Transverse colon (tissue), 4 donors: ENCODE measurements around the gene DPAGT1. TPM values are rescaled to one million over a fixed set of nuclear protein-coding genes. Genes with fewer than 3 reads are reported as not detected.
"Not testable (repeated sequence)": the region's sequence is repeated elsewhere in the genome, so short reads cannot be mapped to it uniquely, and the experiment has no call there.

Experiments used
- DNase-seq: peaks from one replicate; pipeline ENCODE4 v3.0.0-alpha.2; 2019
- H3K27ac ChIP-seq, 4 donors: fragments of 200-600 bp; sonication (generic); 2 replicates each; pipeline ENCODE4 v1.5.1; 2016 to 2018; ENCODE audit warnings: inconsistent platforms in 4 of 4
- H3K27me3 ChIP-seq: fragments of 200-600 bp; sonication (generic); 2 replicates; pipeline ENCODE4 v1.5.1; 2017; ENCODE audit warnings: inconsistent platforms
- H3K36me3 ChIP-seq, 4 donors: fragments of 200-600 bp; sonication (generic); 2 replicates each; pipeline ENCODE4 v1.5.1; 2017 to 2019; ENCODE audit warnings: inconsistent platforms in 4 of 4
- H3K4me1 ChIP-seq, 4 donors: fragments of 200-600 bp; sonication (generic); 2 replicates each; pipeline ENCODE4 v1.5.1; 2017 to 2020; ENCODE audit warnings: inconsistent platforms in 4 of 4
- H3K4me3 ChIP-seq, 4 donors: fragments of 200-600 bp; sonication (generic); 1 replicate in 1 of 4; 2 replicates in 3 of 4; pipeline versions ENCODE4 v1.5.1 to v1.6.1; 2017 to 2019; ENCODE audit warnings: inconsistent platforms in 4 of 4
- H3K9me3 ChIP-seq, 2 donors: fragments of 200-600 bp; sonication (generic); 2 replicates each; pipeline ENCODE4 v1.5.1; 2017 to 2019; ENCODE audit warnings: inconsistent platforms in 2 of 2
- CTCF ChIP-seq, 5 experiments: fragments of 200-600 bp in 3 of 5; fragments of 450-650 bp in 2 of 5; sonication (generic) in 3 of 5; IDR thresholded peaks; 1 replicate in 2 of 5; 2 replicates in 3 of 5; pipeline ENCODE4 v1.5.1; 2016 to 2017; ENCODE audit warnings: antibody characterized with exemption in 5 of 5, inconsistent platforms in 3 of 5, mild to moderate bottlenecking in 2 of 5, moderate library complexity in 1 of 5
- EP300 ChIP-seq: sonication (generic); formaldehyde crosslinking; IDR thresholded peaks from one replicate; pipeline ENCODE4 v1.6.1; 2017; ENCODE audit warnings: antibody characterized with exemption, low read depth
- POLR2A ChIP-seq: fragments of 450-650 bp; IDR thresholded peaks from one replicate; pipeline ENCODE4 v1.6.1; 2016; ENCODE audit warnings: antibody characterized with exemption, mild to moderate bottlenecking, moderate library complexity
- POLR2AphosphoS5 ChIP-seq, 3 donors: sonication (generic); formaldehyde crosslinking; IDR thresholded peaks; one replicate each; pipeline ENCODE4 v1.6.1; 2016; ENCODE audit warnings: antibody characterized with exemption in 3 of 3
- WGBS, 2 donors: methylation state at CpG; one replicate each; pipeline ENCODE4 v1.1.5; 2018; ENCODE audit warnings: low coverage in 1 of 2; 5-methylcytosine and 5-hydroxymethylcytosine counted together
- in situ Hi-C, 4 donors: fragments of 200-750 bp; cut with MboI; loops; one replicate each; pipeline versions ENCODE4 v1.15.0 to v1.15.1; 2017; ENCODE audit warnings: low sequenced_read_pairs in 3 of 4, low pct_ligation_motif_present in 1 of 4, low pct_unique_long_range_greater_than_20kb in 1 of 4
- intact Hi-C: fragments of 100-400 bp; cut with DNase I; formaldehyde crosslinking; loops from one replicate; pipeline ENCODE4 v1.15.1; 2023; ENCODE audit warnings: low total_unique reads
- total RNA-seq, 4 donors: library from RNA; depleted of rRNA; stranded (reverse); fragments of >200 nt; gene quantifications; one replicate each; pipeline ENCODE4 v1.1.0, GENCODE V29; 2016

The DPAGT1 gene
- total RNA-seq, 4 donors from 2014 or later = 4.5 to 63.9 (median 26.3) TPM

GRCh38 chr11:119067371-119068222 is 34.1 kb downstream of the DPAGT1 start, which contains the start of gene VPS11:
VPS11 (plus strand) TSS chr11:119067818; CDS start chr11:119067824, 6 bp downstream.
- in situ Hi-C loops (no loop called here), intact Hi-C loops (no loop called here)
- H3K4me3 ChIP-seq = peak within 1 kb of the TSS; percentile 80 to 99 (median 90)
- H3K27ac ChIP-seq = peak within 1 kb of the TSS; percentile 88 to 97 (median 90)
- no peaks in the 10 kb centered on the region for H3K27me3 ChIP-seq
- DNase-seq = peak; percentile 99
- 0 to 1% methylated on average over 7 to 49 of the region's 49 CpGs for WGBS, 2 donors
- TF ChIP-seq CTCF (IDR thresholded peaks at IDR 0.05) (peak in 1 of 5 experiments; percentile 4), EP300 (peak; percentile 2), POLR2AphosphoS5 (IDR thresholded peaks at IDR 0.05) (peak; percentile 80 to 89 (median 89)), POLR2A (peak; percentile 78)
- no peaks in the 10 kb centered on the region for H3K9me3 ChIP-seq
- peaks cover 14 to 35% (median 22%) of the 10 kb centered on the region in 4 donors for H3K4me1 ChIP-seq
- peaks cover 0 to 27% (median 11%) of the 10 kb centered on the region in 4 donors for H3K36me3 ChIP-seq

- in situ Hi-C loops (no loop called here), intact Hi-C loops (no loop called here)
- Histone ChIP-seq H3K4me3 (no peak overlapping the region), H3K27me3 (no peaks in the 10 kb centered on the region), H3K9me3 (no peaks in the 10 kb centered on the region), H3K36me3 (peaks cover 0 to 6% (median 0%) of the 10 kb centered on the region in 4 donors), H3K27ac (no peak overlapping the region), H3K4me1 (peaks cover 14 to 36% (median 22%) of the 10 kb centered on the region in 4 donors)
- peak; percentile 20 for DNase-seq
- TF ChIP-seq CTCF (IDR thresholded peaks at IDR 0.05) (peak in 4 of 5 experiments; percentile 12 to 25 (median 18)), EP300 (no peak)
- WGBS, 2 donors = 69 to 80% methylated on average over 1 to 4 of the region's 4 CpGs
These were observed 36.3 kb downstream of the DPAGT1 start for GRCh38 chr11:119065369-119065768.

- no peaks in the 10 kb centered on the region for H3K36me3 ChIP-seq
- 67% methylated on average over 5 of the region's 5 CpGs; no CpG with 5 or more reads in 1 of the 2 donors for WGBS, 2 donors
- no peaks in the 10 kb centered on the region for H3K9me3 ChIP-seq
- H3K4me3 ChIP-seq = no peak overlapping the region
- intact Hi-C loops = no loop called here
- no peak for TF ChIP-seq POLR2AphosphoS5 (IDR thresholded peaks at IDR 0.05)
- TF ChIP-seq EP300 = no peak
- TF ChIP-seq POLR2A = no peak
- no peak for TF ChIP-seq CTCF (IDR thresholded peaks at IDR 0.05)
- in situ Hi-C loops = no loop called here
- DNase-seq = peak; percentile 46
- no peak overlapping the region for H3K27ac ChIP-seq
- H3K4me1 ChIP-seq = peaks cover 13 to 25% (median 17%) of the 10 kb centered on the region in 4 donors
- H3K27me3 ChIP-seq = no peaks in the 10 kb centered on the region
These were observed 38.9 kb downstream of the DPAGT1 start for GRCh38 chr11:119062779-119063178.

GRCh38 chr11:119061256-119061655 is 40.4 kb downstream of the DPAGT1 start:
- in situ Hi-C loops (no loop called here), intact Hi-C loops (no loop called here)
- Histone ChIP-seq H3K36me3 (no peaks in the 10 kb centered on the region), H3K27ac (no peak overlapping the region), H3K4me3 (no peak overlapping the region), H3K4me1 (peaks cover 9 to 22% (median 15%) of the 10 kb centered on the region in 4 donors), H3K9me3 (no peaks in the 10 kb centered on the region), H3K27me3 (no peaks in the 10 kb centered on the region)
- WGBS, 2 donors = 97% methylated on average over 3 of the region's 3 CpGs; no CpG with 5 or more reads in 1 of the 2 donors
- no peak for DNase-seq
- TF ChIP-seq POLR2A = no peak
- no peak for TF ChIP-seq EP300
- no peak for TF ChIP-seq POLR2AphosphoS5 (IDR thresholded peaks at IDR 0.05)
- no peak for TF ChIP-seq CTCF (IDR thresholded peaks at IDR 0.05)

GRCh38 chr11:119059128-119059527 is 42.5 kb downstream of the DPAGT1 start:
- 98% methylated on average over 7 of the region's 35 CpGs; no CpG with 5 or more reads in 1 of the 2 donors for WGBS, 2 donors
- H3K36me3 ChIP-seq, intact Hi-C loops, H3K9me3 ChIP-seq, H3K27me3 ChIP-seq, H3K27ac ChIP-seq, H3K4me3 ChIP-seq, in situ Hi-C loops, DNase-seq: not testable (repeated sequence)
- H3K4me1 ChIP-seq = peaks cover 7 to 27% (median 19%) of the 10 kb centered on the region in 4 donors
